Smooth muscle cell (in vitro differentiated cells): ENCODE results near the gene IGSF10. TPM values are rescaled to one million over a fixed set of nuclear protein-coding genes. Genes with fewer than 3 reads are reported as not detected.
"Not testable (repeated sequence)": the region's sequence is repeated elsewhere in the genome, so short reads cannot be mapped to it uniquely, and the experiment has no call there.

Experiments used
- DNase-seq: peaks from one replicate; lab custom pipeline; 2025; ENCODE audit not compliant: unreplicated experiment; lab: John Stamatoyannopoulos, UW
- H2AFZ ChIP-seq: fragments of 200-600 bp; sonication (generic); 2 replicates; pipeline ENCODE4 v1.6.0; 2016; ENCODE audit warnings: antibody characterized with exemption, low read depth, mild to moderate bottlenecking
- H3F3A ChIP-seq: fragments of 200-600 bp; sonication (generic); 2 replicates; pipeline ENCODE4 v1.6.0; 2017; ENCODE audit warnings: antibody characterized with exemption, low read depth
- H3K27ac ChIP-seq: fragments of 200-600 bp; sonication (generic); 2 replicates; pipeline ENCODE4 v1.5.1; 2016; ENCODE audit warnings: low read depth, mild to moderate bottlenecking
- H3K27me3 ChIP-seq: fragments of 200-600 bp; sonication (generic); 2 replicates; pipeline ENCODE4 v1.6.1; 2016; ENCODE audit warnings: low read depth, mild to moderate bottlenecking
- H3K36me3 ChIP-seq: fragments of 200-600 bp; sonication (generic); 2 replicates; pipeline ENCODE4 v1.5.1; 2016; ENCODE audit warnings: low read depth
- H3K4me1 ChIP-seq: fragments of 200-600 bp; sonication (generic); 2 replicates; pipeline ENCODE4 v1.5.1; 2016; ENCODE audit warnings: low read depth
- H3K4me2 ChIP-seq: fragments of 200-600 bp; sonication (generic); 2 replicates; pipeline ENCODE4 v1.6.0; 2016; ENCODE audit warnings: mild to moderate bottlenecking
- H3K4me3 ChIP-seq: fragments of 200-600 bp; sonication (generic); 2 replicates; pipeline ENCODE4 v1.5.1; 2016; ENCODE audit warnings: mild to moderate bottlenecking
- H3K79me2 ChIP-seq: fragments of 200-600 bp; sonication (generic); 2 replicates; pipeline ENCODE4 v1.6.0; 2016; ENCODE audit warnings: low read depth, mild to moderate bottlenecking
- H3K9ac ChIP-seq: fragments of 200-600 bp; sonication (generic); 2 replicates; pipeline ENCODE4 v1.6.0; 2016; ENCODE audit warnings: low read depth
- H3K9me3 ChIP-seq: fragments of 200-600 bp; sonication (generic); replicated peaks from 2 replicates; pipeline ENCODE4 v1.5.1; 2016; ENCODE audit warnings: low read depth
- H4K20me1 ChIP-seq: fragments of 200-600 bp; sonication (generic); 2 replicates; pipeline ENCODE4 v1.6.0; 2016; ENCODE audit warnings: low read depth
- CTCF ChIP-seq: fragments of 200-600 bp; sonication (generic); IDR thresholded peaks from 2 replicates; pipeline ENCODE4 v1.5.1; 2017; ENCODE audit warnings: borderline replicate concordance, mild to moderate bottlenecking, antibody characterized with exemption; ENCODE audit not compliant: insufficient read depth, poor library complexity, severe bottlenecking
- WGBS: methylation state at CpG from one replicate; pipeline ENCODE4 v1.1.7; 2016; ENCODE audit warnings: low lambda C conversion rate; 5-methylcytosine and 5-hydroxymethylcytosine counted together
- polyA plus RNA-seq: library from polyadenylated mRNA; unstranded; fragments of >200 nt; fragmentation: Nextera tagmentation; extraction: Ambion mirVana; gene quantifications from 2 replicates; pipeline ENCODE4 v1.2.1, GENCODE V29; 2016
- total RNA-seq: library from RNA; depleted of rRNA; stranded (reverse); fragments of >200 nt; gene quantifications from 2 replicates; pipeline ENCODE4 v1.2.3, GENCODE V29; 2014

Gene IGSF10, protein sequence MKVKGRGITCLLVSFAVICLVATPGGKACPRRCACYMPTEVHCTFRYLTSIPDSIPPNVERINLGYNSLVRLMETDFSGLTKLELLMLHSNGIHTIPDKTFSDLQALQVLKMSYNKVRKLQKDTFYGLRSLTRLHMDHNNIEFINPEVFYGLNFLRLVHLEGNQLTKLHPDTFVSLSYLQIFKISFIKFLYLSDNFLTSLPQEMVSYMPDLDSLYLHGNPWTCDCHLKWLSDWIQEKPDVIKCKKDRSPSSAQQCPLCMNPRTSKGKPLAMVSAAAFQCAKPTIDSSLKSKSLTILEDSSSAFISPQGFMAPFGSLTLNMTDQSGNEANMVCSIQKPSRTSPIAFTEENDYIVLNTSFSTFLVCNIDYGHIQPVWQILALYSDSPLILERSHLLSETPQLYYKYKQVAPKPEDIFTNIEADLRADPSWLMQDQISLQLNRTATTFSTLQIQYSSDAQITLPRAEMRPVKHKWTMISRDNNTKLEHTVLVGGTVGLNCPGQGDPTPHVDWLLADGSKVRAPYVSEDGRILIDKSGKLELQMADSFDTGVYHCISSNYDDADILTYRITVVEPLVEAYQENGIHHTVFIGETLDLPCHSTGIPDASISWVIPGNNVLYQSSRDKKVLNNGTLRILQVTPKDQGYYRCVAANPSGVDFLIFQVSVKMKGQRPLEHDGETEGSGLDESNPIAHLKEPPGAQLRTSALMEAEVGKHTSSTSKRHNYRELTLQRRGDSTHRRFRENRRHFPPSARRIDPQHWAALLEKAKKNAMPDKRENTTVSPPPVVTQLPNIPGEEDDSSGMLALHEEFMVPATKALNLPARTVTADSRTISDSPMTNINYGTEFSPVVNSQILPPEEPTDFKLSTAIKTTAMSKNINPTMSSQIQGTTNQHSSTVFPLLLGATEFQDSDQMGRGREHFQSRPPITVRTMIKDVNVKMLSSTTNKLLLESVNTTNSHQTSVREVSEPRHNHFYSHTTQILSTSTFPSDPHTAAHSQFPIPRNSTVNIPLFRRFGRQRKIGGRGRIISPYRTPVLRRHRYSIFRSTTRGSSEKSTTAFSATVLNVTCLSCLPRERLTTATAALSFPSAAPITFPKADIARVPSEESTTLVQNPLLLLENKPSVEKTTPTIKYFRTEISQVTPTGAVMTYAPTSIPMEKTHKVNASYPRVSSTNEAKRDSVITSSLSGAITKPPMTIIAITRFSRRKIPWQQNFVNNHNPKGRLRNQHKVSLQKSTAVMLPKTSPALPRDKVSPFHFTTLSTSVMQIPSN (N-terminal part only)
- total RNA-seq (0.04 and 1.3 TPM in 2 replicates), polyA plus RNA-seq (not detected in 2 replicates)

DNA sequence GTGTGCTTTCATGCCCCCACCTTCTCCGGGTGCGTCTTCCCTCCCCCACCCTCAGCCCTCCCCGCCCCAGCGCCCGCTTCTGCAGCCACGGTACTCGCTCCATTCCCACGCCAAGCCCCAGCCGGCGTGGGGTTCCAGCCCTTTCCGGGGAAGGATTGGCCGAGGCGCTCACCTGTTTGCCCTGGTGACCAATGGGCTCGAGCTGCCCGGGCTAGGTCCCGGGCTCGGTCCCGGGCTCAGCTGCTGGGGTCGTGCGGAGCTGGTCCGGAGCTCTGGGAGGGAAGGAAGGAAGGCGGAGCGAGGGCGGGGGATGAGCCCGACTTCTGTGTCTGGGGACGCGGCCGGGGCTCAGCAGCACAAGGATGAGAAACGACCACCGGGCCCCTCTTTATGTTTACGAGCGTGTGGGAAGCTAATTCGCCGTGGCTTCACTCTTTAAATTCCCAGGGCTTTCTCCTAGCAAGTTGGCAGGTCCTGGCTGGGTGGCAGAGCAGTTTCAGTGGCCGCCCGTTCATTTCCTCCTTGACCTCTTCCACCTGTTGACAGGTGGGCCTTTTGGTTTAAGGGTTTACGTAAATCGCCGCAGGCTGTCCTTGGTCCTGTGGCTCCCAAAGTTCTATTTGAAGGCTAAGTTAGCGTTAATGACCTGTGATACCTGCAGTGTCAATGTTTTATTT lies at the start of gene IGSF10:
IGSF10 (minus strand) TSS at position 288 of the 677 bp plus-strand sequence. CDS start 2,352 bp downstream, outside the sequence.
- no peak within 1 kb of the TSS for H3K27ac ChIP-seq
- no peaks in the 10 kb centered on the region for H4K20me1 ChIP-seq
- no peak for DNase-seq
- H3K79me2 ChIP-seq, result no peaks in the 10 kb centered on the region
- no peaks in the 10 kb centered on the region for H3K4me1 ChIP-seq
- no peak for TF ChIP-seq CTCF
- no peaks in the 10 kb centered on the region for H3K36me3 ChIP-seq
- H3K9ac ChIP-seq, result no peak within 1 kb of the TSS
- no peaks in the 10 kb centered on the region for H3K9me3 ChIP-seq
- H3K4me2 ChIP-seq, result peak within 1 kb of the TSS; percentile 95
- H2AFZ ChIP-seq, result peak within 1 kb of the TSS; percentile 92
- WGBS, result 10% methylated on average over 36 of the region's 40 CpGs
- H3K27me3 ChIP-seq, result peaks cover 18% of the 10 kb centered on the region
- peak within 1 kb of the TSS; percentile 67 for H3K4me3 ChIP-seq
- no peaks in the 10 kb centered on the region for H3F3A ChIP-seq

- H3K9ac ChIP-seq, H4K20me1 ChIP-seq, H3K27ac ChIP-seq, DNase-seq, H3K79me2 ChIP-seq, H3K4me1 ChIP-seq, H3K4me3 ChIP-seq, H3F3A ChIP-seq, H3K27me3 ChIP-seq, H3K36me3 ChIP-seq, H3K9me3 ChIP-seq, H3K4me2 ChIP-seq, H2AFZ ChIP-seq: not testable (repeated sequence)
- WGBS, result 94% methylated on average over 8 of the region's 11 CpGs
Observed at GRCh38 chr3:151509468-151510135, 48.7 kb upstream of the IGSF10 start.

- no peak for DNase-seq
- H3K27ac ChIP-seq, result no peak overlapping the region
- no peak overlapping the region for H3K4me3 ChIP-seq
- H3K9me3 ChIP-seq, result no peaks in the 10 kb centered on the region
- no peaks in the 10 kb centered on the region for H3K27me3 ChIP-seq
- no peak overlapping the region for H3K9ac ChIP-seq
- no peaks in the 10 kb centered on the region for H4K20me1 ChIP-seq
- H3K79me2 ChIP-seq, result no peaks in the 10 kb centered on the region
- H3K36me3 ChIP-seq, result no peaks in the 10 kb centered on the region
- 78% methylated on average over 2 of the region's 2 CpGs for WGBS
- no peak overlapping the region for H2AFZ ChIP-seq
- no peak overlapping the region for H3K4me2 ChIP-seq
- H3K4me1 ChIP-seq, result no peaks in the 10 kb centered on the region
- TF ChIP-seq CTCF, result no peak
- H3F3A ChIP-seq, result no peaks in the 10 kb centered on the region
Observed at GRCh38 chr3:151504606-151505005, 43.7 kb upstream of the IGSF10 start.
